Superior temporal gyrus (tissue), 1 donor: Measurements from ENCODE around the gene ZNF697.
"Not testable (repeated sequence)": the region's sequence is repeated elsewhere in the genome, so short reads cannot be mapped to it uniquely, and the experiment has no call there.

ENCODE experiments used
- DNase-seq: peaks from one replicate; pipeline ENCODE4 v3.0.0-alpha.2; 2016; ENCODE audit errors: extremely low spot score

Gene ZNF697

DNA sequence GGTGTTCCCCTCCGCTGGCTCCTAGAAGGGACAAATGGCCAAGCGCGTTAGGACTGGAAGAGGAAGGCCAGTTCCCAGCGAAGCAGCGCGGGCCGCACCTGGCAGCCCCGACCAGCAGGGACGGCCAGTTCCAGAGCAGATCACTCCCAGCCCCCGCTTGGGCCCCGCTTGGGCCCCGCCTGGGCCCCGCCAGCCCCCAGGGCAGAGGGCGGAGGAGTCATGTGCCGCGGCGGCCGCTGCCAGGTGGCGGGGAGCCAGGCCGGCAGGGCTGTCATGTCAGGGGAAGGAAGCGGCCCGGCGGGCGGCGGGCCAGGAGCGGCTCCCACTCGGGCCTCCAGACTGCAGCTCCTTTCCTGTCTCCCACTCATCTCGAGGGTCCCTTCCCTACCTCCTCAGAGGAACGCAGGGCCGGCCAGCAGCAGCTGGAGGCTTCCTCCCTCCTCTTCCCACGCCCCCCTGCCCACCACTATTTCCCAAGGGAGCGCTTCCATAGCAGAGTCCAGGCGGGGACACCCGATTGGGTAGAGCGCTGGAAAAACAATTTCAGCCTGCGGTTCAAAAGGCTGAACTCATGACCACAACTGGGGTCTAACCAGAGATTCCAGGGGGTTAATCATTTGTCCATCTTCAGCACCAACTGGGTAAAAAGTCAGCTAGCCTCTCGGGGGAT lies 16.5 kb downstream of the ZNF697 start:
- no peak for DNase-seq

DNA sequence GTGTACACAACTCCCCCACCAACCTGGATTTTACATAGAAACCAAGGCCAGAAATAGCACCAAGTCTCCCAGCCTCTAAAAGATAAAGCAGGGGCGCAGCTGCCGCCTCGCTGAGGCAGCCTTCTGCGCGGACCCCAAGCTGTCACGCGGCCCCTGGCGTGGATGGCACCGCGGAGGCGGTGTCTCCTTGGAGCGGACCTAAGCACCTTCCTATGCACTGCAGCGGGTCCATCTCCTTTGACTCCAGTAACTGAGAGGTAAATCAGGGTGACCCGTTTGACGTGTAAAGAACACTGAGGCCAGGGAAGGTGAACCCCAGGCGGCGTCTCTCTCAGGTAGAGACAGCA lies 17.0 kb downstream of the ZNF697 start:
- no peak for DNase-seq

DNA sequence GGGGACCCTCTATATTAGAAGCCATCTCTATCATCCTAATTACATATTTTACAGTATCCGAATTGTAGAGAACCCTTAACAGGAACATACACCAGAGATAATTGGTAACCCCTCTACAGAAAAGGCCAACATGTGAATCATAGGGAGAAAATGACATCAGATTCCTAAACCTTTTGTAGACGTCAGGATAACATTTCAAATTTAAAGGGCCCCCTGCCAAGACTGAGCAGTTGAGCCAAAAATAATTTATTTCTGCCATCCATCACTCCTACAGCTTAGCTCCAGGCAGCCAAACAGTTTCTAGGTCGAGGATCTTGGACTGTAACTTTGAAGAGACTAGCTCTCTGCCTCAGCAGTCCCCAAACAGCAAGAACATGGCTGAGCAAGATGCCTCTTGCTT lies 21.2 kb downstream of the ZNF697 start:
- DNase-seq, result no peak

DNA sequence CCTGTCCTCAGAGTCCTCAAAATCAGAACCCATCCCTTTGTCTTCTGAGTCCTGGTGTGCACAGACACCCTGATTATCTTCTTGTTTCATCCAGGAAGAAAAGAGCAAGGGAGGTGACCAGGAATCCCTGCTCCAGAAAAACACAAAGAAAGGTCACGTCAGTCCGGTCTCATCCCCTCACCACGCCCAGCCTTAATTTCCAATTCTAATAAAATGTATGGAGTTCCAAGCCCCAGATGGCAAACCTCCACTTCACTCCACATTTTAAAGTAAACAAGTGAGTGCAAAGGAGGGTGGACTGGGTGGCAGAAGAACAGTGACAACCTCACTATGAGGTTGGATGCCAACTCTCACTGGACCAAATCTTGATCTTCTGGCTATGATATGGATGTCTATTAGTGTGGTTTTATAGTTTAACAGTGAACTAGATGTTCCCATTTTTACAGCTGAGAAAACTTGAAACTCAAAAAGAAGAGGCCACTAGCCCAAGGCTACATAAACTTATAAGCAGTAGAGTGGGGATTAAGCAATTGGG lies 22.0 kb downstream of the ZNF697 start:
- no peak for DNase-seq

DNA sequence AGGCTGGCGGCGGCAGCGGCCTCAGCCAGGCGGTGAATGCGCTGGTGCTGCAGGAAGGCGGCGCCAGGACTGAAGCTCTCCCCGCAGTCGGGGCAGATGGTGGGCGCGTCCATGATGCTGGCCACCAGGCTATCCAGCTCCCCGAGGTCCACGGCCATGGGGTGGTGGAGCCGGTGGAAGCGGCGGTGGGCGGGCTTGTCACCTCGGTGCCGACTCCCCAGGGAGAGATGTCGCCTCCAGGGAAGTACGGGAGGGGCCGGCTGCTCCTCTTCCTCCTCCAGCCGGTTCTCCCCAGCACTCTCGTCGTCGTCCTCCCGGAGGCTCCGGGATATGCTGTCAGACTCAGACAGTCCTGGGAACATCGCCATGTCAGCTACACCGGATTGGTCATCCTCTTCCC lies 24.4 kb downstream of the ZNF697 start:
- no peak for DNase-seq

DNA sequence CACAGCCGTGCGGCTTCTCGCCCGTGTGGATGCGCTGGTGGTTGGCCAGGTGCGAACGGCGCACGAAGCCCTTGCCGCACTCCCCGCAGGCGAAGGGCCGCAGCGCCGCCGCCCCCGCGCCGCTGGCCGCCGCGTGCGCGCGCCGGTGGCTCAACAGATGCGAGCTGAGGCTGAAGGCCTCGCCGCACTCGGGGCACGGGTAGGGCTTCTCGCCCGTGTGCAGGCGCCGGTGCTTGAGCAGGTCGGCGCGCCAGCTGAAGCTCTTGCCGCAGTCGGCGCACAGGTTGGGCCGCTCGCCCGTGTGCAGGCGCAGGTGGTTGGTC lies 24.9 kb downstream of the ZNF697 start:
- DNase-seq, result no peak

DNA sequence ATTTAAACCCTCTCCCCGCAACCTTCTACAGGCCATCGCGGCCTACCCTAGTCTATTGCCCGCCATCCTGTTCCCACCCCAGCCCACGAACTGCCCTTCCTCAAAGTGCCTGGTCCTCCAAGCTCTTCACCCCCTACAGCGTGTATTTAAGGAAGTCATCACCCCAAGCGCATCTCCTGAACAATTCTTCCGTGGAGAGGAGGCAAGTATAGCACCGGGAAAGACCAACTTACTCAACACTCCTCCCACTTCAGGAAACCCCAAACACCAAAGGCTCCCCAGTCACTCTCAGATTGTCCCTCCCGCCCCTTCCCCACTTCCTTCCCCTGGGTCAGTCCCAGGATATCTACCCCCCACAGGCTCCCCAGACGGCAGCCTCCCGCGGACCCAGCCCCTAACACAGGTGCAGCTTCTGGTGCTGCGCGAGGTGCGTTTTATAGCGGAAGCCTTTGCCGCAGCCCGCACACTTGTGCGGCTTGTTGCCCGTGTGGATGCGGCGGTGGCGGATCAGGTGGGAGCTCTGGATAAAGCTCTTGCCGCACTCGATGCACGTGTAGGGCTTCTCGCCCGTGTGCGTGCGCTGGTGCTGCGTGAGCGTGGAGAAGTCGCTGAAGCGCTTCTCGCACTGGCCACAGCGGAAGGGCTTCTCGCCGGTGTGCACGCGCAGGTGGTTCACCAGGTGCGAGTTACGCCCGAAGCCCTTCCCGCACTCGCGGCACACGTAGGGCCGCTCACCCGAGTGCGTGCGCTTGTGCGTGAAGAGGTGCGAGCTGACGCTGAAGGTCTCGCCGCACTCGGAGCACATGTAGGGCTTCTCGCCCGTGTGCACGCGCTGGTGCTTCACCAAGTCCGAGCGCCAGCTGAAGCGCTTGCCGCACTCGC lies 25.5 kb downstream of the ZNF697 start:
- DNase-seq, result no peak

DNA sequence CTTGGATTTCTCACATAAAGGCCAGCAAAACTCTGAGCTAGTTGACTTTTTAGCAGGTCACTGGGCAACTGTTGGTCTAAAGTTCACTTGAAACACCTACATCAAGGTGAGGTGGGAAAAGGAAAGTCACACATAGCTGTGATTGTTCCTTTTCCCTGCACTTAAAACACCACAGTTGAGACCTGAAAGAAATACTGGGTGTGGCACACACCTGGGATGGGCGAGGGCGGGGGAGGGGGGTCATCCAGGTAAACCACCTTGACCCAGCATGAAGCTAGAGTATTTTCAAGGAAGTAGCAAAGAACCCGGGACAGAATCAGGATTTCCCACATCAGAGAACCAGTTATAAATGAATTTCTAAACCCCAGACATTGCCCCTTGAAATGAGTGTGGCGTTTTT lies 26.4 kb downstream of the ZNF697 start:
- DNase-seq, result no peak

DNA sequence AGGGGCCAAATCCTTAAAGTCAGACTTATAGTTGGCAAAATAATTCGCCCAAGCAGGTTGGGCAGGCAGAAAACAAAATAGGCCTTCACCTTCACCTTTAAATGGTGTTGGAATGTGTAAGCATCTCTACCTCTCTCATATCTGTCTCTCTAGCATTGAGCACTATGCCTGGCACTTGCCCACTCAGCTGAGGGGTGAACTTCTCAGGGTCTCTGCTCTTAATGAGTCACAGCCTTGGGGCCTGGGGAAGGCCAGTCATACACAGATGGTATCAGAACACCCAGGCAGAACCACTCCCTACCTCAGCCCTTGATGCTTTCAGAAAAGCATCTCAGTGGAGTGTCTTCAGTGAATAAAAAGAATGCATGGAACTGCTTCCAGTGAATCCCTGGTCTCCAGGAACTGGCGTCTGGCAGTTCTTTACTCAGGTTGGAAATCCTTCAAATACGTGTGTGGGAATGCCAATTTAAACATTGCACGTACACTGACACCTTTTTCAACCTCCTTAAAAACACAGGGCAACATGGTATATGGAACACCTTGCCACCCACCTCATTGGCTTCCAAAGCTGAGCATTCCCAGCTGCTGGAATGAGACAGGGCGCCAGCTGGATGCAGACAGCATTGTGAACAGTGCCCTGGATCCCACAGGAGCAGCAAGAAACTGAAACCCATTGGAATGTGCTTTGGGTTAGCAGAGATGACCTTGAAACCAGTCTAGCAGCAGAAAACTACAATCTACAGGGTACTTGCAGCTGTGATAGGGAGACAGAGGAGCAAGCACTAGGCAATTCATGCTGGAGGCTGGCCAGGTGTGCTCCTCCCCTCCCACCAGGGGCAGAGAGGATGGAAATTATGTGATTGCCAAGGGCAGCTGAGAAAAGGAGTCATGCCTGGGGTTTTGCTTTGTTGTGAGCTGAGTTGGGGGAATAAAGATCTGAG lies 30.0 kb downstream of the ZNF697 start:
- no peak for DNase-seq

DNA sequence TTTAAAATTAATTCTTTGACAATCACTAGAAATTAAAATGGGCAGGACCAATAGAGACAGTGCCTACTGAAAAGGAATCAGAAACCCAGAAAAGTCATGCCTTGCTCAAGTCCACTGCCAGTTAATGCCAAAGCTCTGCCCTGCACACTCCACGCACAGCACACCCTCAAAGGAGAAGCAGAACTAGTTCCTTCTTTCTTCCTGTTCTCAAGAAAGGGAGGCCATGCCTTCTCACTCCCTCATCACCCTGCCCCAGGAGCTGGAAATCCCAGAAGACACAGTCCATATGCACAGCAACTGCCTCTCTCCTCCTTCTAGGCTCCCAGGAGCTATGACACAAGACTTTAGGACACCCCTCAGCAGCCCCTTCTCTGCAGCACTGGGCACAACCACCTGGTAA lies 31.3 kb downstream of the ZNF697 start:
- DNase-seq, result not testable (repeated sequence)

DNA sequence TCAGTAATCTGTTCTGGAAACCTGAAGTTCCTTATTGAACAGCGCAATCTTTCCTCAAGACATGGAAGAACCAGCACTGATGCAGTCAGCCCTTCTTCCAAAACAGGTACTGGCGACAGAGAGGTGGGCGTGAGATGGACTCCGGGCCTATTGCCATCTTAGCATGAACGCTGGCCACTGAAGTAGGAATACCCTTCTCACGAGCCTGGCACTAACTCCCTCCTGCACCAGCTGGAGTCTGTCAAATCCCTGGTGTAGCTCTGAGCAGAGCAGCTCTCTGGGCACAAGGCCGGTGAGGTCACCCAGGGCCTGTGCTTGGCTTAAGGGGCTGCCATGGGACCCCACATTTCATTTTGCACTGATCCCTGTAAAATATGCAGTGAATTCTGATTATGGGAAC lies 33.0 kb downstream of the ZNF697 start:
- not testable (repeated sequence) for DNase-seq

DNA sequence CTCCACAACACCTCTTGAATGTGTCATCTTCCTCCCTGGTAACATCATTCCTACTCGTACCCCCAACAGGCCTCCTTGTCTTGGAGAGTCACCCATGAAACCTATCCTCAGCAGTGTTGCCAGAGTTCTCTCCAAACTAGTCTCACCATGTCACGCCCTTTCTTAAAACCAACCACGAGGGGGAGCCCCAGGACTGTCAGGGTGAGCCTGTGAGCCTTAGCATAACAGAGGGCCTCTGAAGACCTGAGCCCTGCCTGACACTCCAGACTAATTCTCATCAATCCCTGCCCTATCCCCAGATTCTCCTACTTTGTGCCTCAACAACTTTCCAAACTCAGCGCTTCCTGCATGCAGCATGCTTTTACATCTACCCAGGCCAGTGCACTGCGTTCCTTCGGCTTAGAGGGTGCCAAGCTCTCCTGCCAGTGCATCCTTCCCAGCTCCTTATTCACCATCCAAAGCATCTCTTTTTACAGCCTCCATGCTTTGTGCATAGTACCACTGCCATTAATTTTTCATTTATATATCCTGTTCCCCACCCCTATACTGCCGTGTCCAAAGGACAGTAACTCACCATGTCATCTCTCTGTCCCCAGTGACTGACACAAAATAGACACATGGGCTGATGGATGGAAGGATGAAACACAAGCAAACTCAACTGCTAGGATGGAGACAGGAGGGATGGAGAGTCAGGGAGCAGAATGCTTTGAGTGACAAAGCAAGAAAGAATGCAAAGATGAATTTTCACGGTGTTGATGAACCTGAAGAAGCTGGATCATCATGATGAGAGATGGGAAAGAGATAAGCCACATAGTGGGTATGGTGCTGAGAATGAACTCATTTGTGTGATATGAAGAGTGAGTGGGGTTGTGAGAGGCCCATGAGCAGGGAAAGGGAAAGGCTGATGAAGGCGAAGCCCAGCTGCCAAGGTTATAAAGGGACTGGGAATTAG lies 34.0 kb downstream of the ZNF697 start:
- DNase-seq, result peak; percentile 93

DNA sequence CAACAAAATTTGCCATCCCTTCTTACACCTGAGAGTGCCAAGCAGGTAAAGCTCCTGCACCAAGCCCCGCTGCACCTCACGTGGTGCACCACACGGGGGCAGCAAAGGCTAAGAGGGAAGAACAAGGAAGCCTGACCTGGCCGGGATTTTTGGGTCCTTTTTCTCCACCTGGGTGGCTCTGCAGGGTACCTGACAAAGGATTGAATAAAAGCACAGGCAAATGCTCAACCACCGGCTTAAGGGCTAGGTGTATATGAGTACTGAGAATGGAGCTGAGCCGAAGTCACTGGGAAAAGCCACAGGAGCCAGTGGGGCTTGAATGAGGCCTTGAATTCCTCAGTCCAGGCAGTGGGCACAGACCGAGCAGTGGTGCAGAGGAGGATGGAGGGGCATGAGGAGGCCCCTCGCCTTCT lies 36.4 kb downstream of the ZNF697 start:
- peak; percentile 69 for DNase-seq

DNA sequence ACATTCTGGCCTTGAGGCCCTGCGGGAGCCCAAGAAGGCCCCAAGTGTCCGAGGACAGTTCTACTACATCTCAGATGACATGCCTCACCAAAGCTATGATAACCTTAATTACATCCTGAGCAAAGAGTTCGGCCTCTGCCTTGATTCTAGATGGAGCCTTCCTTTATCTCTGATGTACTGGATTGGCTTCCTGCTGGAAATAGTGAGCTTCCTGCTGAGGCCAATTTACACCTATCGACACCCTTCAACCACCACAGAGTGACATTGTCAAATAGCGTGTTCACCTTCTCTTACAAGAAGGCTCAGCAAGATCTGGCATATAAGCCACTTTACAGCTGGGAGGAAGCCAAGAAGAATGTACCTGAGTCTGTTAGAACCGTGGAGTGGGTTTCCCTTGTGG lies 39.2 kb downstream of the ZNF697 start:
- not testable (repeated sequence) for DNase-seq

DNA sequence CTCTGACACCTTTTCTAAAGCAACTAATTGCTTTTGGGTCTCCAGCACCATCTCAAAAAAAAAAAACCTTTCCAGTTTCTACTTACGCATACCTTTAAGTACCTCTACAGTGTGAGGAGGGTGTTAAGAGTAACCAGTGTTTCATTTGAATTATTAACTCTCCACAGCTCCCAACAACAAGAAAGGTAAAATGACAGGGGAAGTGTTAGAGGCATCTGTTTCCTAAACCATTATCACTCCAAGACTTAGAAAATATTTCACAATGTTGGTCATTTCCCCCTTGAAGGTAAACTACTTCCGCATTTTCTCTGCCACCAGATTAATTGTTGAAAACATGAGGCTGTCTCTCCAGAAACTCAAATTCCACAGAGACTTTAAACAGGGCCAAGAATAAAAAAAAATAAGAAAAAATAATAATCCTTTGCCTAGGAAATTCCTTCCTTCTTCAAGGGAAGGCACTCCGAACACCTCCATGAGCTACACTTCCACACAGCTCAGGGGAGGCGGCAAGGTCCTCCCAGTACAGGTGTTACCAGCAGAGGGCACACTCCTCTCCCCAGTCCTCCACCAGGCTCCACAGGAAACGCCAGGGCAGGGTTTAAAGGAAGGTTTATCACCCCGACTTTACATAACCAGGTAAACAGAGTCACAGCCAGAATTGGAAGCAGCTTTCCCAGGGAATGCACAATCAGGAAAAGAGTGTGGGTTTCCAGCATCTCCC lies 40.8 kb downstream of the ZNF697 start:
- DNase-seq, result not testable (repeated sequence)

DNA sequence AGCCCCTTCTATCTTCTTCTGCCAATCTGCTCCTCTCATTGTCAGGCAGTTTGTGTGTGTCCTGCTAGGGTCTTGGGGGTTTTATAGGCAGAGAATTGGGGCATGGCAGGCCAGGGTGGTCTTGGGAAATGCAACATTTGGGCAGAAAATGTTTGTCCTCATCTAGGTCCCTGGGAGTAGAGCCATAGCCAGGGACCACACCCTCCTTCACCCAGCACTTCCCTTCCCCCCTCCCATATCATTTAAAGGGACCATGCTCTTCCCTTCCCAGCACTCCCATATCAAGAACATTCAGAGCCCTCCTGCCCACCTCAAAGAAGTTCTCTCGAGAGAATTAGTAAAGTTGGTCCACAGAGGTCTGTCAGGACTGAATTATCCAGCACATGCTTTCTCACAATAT lies 41.7 kb downstream of the ZNF697 start:
- no peak for DNase-seq

DNA sequence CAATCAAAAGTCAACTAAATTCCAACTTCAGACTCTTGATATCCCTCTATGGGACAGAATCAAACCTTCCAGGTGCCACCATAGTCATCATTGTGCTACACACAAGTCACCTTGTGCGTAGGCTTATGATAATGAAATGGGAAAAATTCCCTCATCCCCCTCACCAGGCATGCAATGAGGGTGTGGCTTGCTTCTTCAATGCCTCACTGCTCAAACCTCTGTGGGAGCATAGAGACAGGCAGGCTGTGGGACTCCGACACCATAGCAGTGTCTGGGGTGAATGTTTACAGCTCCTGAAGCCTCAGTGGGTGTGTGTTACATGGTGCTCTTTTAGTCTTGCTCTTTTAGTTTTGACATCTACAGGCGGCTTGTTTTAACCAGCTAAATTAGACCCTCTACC lies 42.4 kb downstream of the ZNF697 start:
- no peak for DNase-seq

DNA sequence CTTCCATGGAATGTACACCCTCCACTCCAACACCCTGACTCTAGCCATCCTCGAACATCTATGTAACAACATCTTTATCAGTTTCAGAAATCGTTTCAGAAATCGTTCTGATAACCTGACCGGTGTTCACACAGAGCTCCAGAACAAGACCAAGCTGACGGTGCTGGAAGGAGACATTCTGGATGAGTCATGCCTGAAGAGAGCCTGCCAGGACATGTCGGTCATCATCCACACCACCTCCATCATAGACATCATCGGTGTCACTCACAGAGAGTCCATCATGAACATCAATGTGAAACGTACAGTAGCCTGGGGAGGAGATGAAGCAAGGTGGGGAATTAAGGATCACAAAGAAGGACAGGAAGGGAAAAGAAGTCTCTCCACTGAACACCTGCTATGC lies 43.0 kb downstream of the ZNF697 start:
- DNase-seq, result not testable (repeated sequence)

DNA sequence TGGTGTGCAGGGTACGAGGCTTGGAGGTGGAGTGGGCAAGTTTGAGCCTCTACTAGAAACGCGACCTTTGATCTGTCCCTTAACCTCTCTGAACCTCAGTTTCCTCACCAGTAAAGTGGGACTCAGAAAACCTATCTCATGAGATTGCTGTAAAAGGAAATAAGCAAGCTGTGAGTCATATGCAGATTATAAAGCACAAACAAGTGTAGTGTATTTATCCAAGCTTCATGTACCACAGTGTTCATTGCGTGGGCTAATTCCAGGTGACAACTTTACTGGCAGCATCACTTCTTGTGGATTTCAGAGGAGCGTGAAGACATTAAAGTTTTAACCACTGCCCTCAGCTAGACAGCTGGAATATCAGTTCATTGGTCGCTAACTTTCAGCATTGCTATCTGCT lies 44.4 kb downstream of the ZNF697 start:
- no peak for DNase-seq

DNA sequence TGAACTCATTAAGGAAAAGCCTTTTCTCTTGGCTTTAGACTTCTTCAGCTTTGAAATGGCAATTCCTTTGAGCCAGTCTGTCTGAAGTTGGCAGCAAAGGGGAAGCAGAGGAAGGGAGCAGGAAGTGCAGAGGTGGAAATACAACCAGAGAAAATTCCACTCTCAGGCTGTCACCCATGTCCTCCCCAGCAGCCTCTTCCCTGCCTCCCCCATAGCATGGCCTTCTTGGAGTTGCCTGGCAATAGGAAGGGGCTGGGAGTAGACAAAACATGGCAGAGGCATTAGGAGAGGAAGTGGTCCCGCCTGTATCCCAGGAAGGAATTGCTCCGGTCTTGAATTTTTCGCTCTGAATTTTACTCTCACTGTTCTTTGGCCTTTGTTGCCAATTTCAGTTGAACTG lies 44.8 kb downstream of the ZNF697 start:
- not testable (repeated sequence) for DNase-seq
